NCI-H446 (cell line): Measurements from ENCODE around the gene KNG1.
"Not testable (repeated sequence)": the region's sequence is repeated elsewhere in the genome, so short reads cannot be mapped to it uniquely, and the experiment has no call there.

Experiments used
- DNase-seq, 2 experiments: peaks; one replicate each; lab custom pipeline; 2025; lab: John Stamatoyannopoulos, UW

Gene KNG1

GRCh38 chr3:186717039-186717457 lies at the start of gene KNG1:
Gene KNG1 (plus strand): TSS chr3:186717359. CDS start chr3:186717543, 184 bp downstream.
- DNase-seq: no peak

- no peak for DNase-seq
Observed at GRCh38 chr3:186668426-186668825, 48.7 kb upstream of the KNG1 start.

GRCh38 chr3:186669378-186670084 lies 47.6 kb upstream of the KNG1 start:
- no peak for DNase-seq

GRCh38 chr3:186670155-186670554 lies 47.0 kb upstream of the KNG1 start:
- DNase-seq: no peak

GRCh38 chr3:186671051-186671450 lies 46.1 kb upstream of the KNG1 start:
- no peak for DNase-seq

- no peak for DNase-seq
Observed at GRCh38 chr3:186678604-186679003, 38.6 kb upstream of the KNG1 start.

- DNase-seq: no peak
Observed at GRCh38 chr3:186679151-186679550, 38.0 kb upstream of the KNG1 start.

GRCh38 chr3:186680869-186681268 lies 36.3 kb upstream of the KNG1 start:
- DNase-seq: no peak

- DNase-seq: no peak
Observed at GRCh38 chr3:186682812-186683211, 34.3 kb upstream of the KNG1 start.

- no peak for DNase-seq
Observed at GRCh38 chr3:186683979-186684378, 33.2 kb upstream of the KNG1 start.

GRCh38 chr3:186686475-186686874 lies 30.7 kb upstream of the KNG1 start:
- not testable (repeated sequence) for DNase-seq

GRCh38 chr3:186687120-186687651 lies 30.0 kb upstream of the KNG1 start:
- DNase-seq: no peak

GRCh38 chr3:186690304-186690703 lies 26.9 kb upstream of the KNG1 start:
- DNase-seq: not testable (repeated sequence)

GRCh38 chr3:186691676-186692075 lies 25.5 kb upstream of the KNG1 start:
- DNase-seq: no peak

- no peak for DNase-seq
Observed at GRCh38 chr3:186693843-186694242, 23.3 kb upstream of the KNG1 start.

GRCh38 chr3:186694288-186695032 lies 22.7 kb upstream of the KNG1 start:
- DNase-seq: no peak

GRCh38 chr3:186696522-186696921 lies 20.6 kb upstream of the KNG1 start:
- no peak for DNase-seq

GRCh38 chr3:186697510-186697909 lies 19.6 kb upstream of the KNG1 start:
- DNase-seq: no peak

GRCh38 chr3:186700267-186700666 lies 16.9 kb upstream of the KNG1 start:
- no peak for DNase-seq

- not testable (repeated sequence) for DNase-seq
Observed at GRCh38 chr3:186702451-186702850, 14.7 kb upstream of the KNG1 start.

- no peak for DNase-seq
Observed at GRCh38 chr3:186705882-186706780, 11.0 kb upstream of the KNG1 start.
